Choroid plexus epithelial cell (primary cell): Measurements from ENCODE around the gene SRGAP3.
A peak's percentile ranks its signal among the peaks of the same experiment; 100 is the strongest.

Experiments
- DNase-seq: peaks from one replicate; pipeline ENCODE4 v3.0.0-alpha.2; 2010; ENCODE audit warnings: low read depth
- H3K4me3 ChIP-seq: 2 replicates; pipeline ENCODE4 v1.5.1; 2011; ENCODE audit warnings: low read depth, mild to moderate bottlenecking, control low read depth, low read length, moderate library complexity
- TF ChIP-seq, protein P1 (sequence below): conservative IDR thresholded peaks from 2 replicates; pipeline ENCODE4 v1.5.1; 2011; ENCODE audit warnings: low read depth, mild to moderate bottlenecking, control low read depth, inconsistent platforms, low read length, moderate library complexity

Gene SRGAP3

GRCh38 chr3:9229325-9229724, 20.1 kb downstream of the SRGAP3 start:
- H3K4me3 ChIP-seq = no peak overlapping the region
- TF ChIP-seq, protein P1, sequence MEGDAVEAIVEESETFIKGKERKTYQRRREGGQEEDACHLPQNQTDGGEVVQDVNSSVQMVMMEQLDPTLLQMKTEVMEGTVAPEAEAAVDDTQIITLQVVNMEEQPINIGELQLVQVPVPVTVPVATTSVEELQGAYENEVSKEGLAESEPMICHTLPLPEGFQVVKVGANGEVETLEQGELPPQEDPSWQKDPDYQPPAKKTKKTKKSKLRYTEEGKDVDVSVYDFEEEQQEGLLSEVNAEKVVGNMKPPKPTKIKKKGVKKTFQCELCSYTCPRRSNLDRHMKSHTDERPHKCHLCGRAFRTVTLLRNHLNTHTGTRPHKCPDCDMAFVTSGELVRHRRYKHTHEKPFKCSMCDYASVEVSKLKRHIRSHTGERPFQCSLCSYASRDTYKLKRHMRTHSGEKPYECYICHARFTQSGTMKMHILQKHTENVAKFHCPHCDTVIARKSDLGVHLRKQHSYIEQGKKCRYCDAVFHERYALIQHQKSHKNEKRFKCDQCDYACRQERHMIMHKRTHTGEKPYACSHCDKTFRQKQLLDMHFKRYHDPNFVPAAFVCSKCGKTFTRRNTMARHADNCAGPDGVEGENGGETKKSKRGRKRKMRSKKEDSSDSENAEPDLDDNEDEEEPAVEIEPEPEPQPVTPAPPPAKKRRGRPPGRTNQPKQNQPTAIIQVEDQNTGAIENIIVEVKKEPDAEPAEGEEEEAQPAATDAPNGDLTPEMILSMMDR = no peak
- no peak for DNase-seq

DNA sequence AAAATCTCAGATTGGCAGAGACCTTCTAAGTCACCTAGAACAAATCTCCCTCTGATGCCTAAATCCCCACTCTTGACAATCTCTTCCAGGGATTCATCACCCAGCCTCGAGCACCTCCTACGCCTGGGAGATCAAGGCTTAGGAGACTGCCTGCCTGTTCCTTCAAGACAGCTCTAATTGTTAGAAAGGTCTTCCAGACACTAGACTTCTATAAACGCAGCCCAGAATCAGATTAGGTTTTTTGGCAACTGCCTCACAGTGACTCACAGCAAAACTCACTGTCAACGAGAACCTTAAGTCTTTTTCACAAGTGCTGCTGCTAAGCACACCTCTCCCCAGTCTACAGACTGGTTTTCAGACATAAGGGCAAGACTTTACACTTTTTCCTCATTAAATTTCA, 23.1 kb downstream of the SRGAP3 start:
- TF ChIP-seq, protein P1 = no peak
- DNase-seq = peak; percentile 35
- H3K4me3 ChIP-seq = no peak overlapping the region

DNA sequence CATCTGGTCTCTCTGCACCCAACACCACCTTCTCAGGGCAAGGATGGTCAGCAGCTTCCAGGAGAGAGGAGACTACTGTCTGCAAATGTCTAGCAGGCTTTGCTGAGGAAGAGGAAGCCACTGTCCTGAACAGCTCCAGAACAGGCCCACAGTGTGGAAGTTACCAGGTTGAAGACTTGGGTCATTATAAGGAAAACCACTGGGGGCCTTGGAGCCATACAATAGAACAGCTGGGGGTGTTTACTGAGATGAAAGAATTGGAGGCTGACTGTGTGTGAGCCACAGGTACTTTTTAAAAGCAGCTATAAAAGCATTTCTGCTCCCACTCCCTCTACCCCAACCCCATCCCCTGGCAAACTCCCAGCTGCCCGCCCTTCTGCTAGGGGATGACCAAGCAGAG, 24.2 kb downstream of the SRGAP3 start:
- DNase-seq = no peak
- no peak overlapping the region for H3K4me3 ChIP-seq
- TF ChIP-seq, protein P1 = no peak

- DNase-seq = peak; percentile 9
- no peak overlapping the region for H3K4me3 ChIP-seq
- TF ChIP-seq, protein P1 = no peak
Observed at GRCh38 chr3:9224490-9224889, 25.0 kb downstream of the SRGAP3 start.

GRCh38 chr3:9223672-9224071, 25.8 kb downstream of the SRGAP3 start:
- TF ChIP-seq, protein P1 = no peak
- no peak overlapping the region for H3K4me3 ChIP-seq
- no peak for DNase-seq

DNA sequence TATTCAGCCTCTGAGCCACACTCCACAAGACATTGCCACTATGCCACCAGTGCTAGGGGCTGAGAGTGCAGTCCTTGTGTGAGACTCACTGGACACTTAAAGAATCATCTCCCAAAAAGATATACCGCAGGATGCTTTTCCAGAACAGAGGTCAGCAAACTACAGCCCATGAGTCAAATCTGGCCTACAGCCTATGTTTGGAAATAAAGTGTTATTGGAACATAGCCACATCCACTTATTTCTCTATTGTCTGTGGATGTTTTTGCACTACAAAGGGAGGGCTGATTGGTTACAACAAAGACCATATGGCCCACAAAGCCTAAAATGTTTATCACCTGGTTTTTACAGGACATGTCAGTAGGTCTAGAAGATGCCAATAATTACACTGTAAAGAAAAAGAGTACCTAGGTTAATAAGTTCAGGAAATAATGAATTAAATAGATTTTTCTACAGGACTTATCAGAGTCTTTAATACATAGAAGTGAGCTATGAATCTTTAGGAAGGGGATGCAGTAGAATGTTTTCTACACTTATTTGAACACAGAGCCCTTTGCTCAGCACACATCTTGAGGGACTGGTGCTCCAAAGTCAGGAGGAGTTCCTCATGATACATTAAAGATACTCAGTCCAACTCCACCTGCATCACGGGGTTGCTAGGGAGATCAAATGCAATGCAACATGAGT, 26.3 kb downstream of the SRGAP3 start:
- TF ChIP-seq, protein P1 = no peak
- DNase-seq = no peak

DNA sequence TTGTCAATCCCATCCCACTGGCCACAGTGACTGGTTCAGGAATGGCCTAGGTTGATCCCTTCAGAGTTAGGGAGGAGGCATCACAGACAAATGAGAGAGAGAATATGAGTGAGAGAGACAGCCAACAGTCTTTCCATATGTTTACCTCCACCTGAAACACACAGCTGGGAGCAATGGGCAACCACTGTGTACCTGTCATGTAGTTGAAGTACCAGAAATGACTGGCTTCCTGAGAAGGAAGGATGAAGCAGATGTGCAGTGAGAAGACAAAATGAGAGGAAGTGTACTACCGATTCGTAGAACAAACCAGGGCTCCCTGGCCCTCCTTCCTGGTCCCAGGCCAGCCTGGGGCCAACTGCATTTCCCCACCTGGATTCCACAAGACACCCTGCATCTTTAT, 27.4 kb downstream of the SRGAP3 start:
- no peak overlapping the region for H3K4me3 ChIP-seq
- no peak for DNase-seq
- TF ChIP-seq, protein P1 = no peak

More for the DNA sequence above, 26.3 kb downstream of the SRGAP3 start:
- no peak overlapping the region for H3K4me3 ChIP-seq
